Liver (tissue), 3 donors: ENCODE results near the gene CD33.

Experiments
- CTCF ChIP-seq: fragments of 150-350 bp; IDR thresholded peaks from 2 replicates; pipeline ENCODE4 v1.5.1; 2017; ENCODE audit warnings: improper control_type of control experiment, low read depth, low read length; ENCODE audit not compliant: missing input control
- GABPA ChIP-seq, 2 donors: IDR thresholded peaks in 1 of 2; conservative IDR thresholded peaks in 1 of 2; 2 replicates each; pipeline ENCODE4 v1.6.1; 2016; ENCODE audit warnings: antibody characterized with exemption in 2 of 2, mild to moderate bottlenecking in 1 of 2, moderate library complexity in 1 of 2
- MAX ChIP-seq: IDR thresholded peaks from 2 replicates; pipeline ENCODE4 v1.6.1; 2016; ENCODE audit warnings: antibody characterized with exemption
- RAD21 ChIP-seq, 2 donors: IDR thresholded peaks; 2 replicates each; pipeline ENCODE4 v1.6.1; 2016; ENCODE audit warnings: antibody characterized with exemption in 2 of 2, mild to moderate bottlenecking in 2 of 2
- REST ChIP-seq: IDR thresholded peaks from 2 replicates; pipeline ENCODE4 v1.6.1; 2016; ENCODE audit warnings: antibody characterized with exemption, mild to moderate bottlenecking
- donor health status: healthy.
- donor health status: healthy.

- no peak for TF ChIP-seq MAX
- no peak for TF ChIP-seq CTCF
- TF ChIP-seq RAD21 (IDR thresholded peaks at IDR 0.05): no peak
- TF ChIP-seq GABPA (IDR thresholded peaks at IDR 0.05 in 1 of 2, conservative IDR thresholded peaks at IDR 0.05 in 1 of 2): no peak
- no peak for TF ChIP-seq REST
Measured at GRCh38 chr19:51220996-51221395, 3.9 kb upstream of the CD33 start.
